NCI-H748 (cell line): ENCODE results near the gene YPEL1.
"Not testable (repeated sequence)": the region's sequence is repeated elsewhere in the genome, so short reads cannot be mapped to it uniquely, and the experiment has no call there.

ENCODE experiments used
- DNase-seq: peaks from one replicate; lab custom pipeline; 2025; ENCODE audit not compliant: unreplicated experiment; lab: John Stamatoyannopoulos, UW

The YPEL1 gene

DNA sequence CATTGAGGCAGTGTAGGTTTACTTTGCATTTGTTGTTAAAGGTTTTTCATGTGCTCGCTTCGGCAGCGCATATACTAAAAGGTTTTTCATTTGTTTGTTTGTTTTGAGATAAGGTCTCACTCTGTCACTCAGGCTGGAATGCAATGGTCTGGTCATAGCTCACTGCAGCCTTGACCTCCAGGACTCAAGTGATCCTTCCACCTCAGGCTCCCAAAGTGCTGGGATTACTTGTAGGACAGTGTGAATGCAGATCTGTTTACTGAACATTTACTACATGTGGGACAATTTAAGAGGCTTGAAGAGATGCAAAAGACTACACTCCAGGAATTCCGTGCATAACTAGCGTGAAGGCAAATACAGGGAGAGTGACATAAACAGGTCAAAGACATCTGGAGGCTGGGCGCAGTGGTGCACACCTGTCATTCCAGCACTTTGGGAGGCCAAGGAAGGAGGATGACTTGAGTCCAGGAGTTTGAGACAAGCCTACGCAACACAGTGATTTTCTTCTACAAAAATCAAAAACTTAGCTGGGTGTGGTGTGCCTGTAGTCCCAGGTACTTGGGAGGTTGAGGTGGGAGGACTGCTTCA, 34.1 kb downstream of the YPEL1 start:
- DNase-seq = no peak

- DNase-seq = no peak
Observed at GRCh38 chr22:21700822-21701221, 34.8 kb downstream of the YPEL1 start.

GRCh38 chr22:21699643-21700042, 36.0 kb downstream of the YPEL1 start:
- DNase-seq = no peak

- DNase-seq = no peak
Observed at GRCh38 chr22:21698430-21699329, 36.9 kb downstream of the YPEL1 start.

GRCh38 chr22:21697880-21698279, 37.7 kb downstream of the YPEL1 start:
- no peak for DNase-seq

- DNase-seq = no peak
Observed at GRCh38 chr22:21697021-21697771, 38.4 kb downstream of the YPEL1 start.

DNA sequence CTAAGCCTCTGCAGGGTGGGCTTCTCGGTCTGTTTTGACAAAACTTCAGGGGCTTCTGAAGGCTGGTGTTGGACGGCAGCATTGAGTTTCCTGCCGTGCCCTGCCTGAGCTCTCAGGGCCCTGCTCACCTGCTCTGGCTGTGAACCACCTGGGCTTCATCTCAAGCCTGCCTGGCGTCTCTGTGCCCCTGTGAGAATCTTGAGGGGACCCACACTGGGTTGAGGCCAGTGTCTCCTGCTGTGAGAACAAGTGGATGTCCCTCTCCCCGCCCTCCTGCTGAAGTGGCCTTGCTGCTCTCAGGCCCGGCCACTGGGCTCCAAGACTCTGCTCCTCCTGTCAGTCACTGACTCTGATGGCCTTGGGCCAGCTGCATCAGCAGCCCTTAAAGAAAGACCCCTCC, 39.5 kb downstream of the YPEL1 start:
- no peak for DNase-seq

DNA sequence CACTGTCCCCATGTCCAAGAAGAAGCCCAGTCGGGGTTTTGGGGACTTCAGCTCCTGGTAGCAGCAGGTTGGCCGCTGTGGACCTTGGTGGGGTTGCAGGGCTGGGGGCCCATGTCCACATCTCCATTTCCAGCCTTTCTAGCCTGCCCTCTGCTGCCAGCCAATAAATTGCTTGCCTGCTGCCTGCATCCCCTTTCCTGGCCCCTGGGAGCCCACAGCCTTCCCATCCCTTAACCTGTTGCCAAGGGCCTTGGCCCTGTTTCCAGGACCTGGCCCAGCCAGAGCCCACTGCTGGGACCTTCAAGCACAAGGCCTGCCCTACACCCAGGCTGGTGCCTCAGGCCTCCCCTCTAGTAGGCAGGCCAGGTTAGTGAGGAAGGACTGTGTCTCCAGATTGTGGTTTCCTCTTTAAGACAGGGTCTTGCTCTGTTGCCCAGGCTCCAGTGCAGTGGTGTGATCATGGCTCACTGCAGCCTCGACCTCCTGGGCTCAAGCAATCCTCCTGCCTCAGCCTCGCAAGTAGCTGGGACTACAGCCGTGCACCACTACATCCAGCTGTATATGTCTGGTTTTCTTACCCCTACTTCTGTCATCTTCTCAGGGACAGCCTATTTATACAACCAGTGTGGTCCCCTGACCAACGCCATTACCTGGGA, 40.0 kb downstream of the YPEL1 start:
- DNase-seq = no peak

GRCh38 chr22:21694795-21695429, 40.7 kb downstream of the YPEL1 start:
- DNase-seq = no peak

DNA sequence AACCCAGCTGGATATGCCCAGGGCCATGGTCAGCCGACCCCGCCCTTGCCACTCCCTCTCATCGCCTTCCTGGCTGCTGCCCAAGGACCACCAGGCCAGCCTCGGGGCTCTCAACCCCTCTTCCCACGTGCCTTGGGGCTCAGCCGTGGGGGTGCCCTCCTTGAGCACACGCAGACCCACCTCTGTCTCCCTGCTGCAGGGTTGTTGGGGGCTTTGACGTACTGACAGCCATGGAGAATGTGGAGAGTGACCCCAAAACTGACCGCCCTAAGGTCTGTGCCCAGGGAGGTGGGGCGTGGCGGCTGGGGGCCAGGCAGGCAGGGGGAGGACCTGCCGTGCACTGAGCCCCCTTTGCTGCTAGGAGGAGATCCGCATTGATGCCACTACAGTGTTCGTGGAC, 41.2 kb downstream of the YPEL1 start:
- no peak for DNase-seq

- no peak for DNase-seq
Observed at GRCh38 chr22:21693999-21694341, 41.6 kb downstream of the YPEL1 start.

GRCh38 chr22:21693333-21693998, 42.1 kb downstream of the YPEL1 start:
- DNase-seq = no peak

GRCh38 chr22:21692856-21693255, 42.7 kb downstream of the YPEL1 start:
- not testable (repeated sequence) for DNase-seq

GRCh38 chr22:21691816-21692215, 43.8 kb downstream of the YPEL1 start:
- no peak for DNase-seq

DNA sequence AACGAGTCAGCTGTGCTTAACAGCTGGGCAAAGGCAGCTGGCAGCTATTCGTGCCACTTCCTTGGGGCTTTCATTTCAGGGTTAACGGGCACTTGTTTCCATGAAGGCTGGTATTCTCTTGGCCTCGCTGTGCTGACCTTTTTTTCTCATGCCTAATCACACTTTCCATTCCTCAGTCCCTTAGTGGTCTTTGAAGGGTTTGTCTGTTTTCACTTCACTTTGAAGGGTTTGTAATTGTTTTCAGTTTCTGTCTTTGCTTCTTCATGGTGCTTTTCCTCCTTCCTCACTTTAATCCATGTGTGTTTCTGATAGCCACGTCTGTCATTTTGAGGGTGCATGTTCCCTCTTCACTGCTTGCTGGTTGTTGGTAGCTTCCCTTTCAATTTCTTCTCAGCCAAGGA, 45.2 kb downstream of the YPEL1 start:
- DNase-seq = no peak

GRCh38 chr22:21688706-21689381, 46.8 kb downstream of the YPEL1 start:
- DNase-seq = no peak

- no peak for DNase-seq
Observed at GRCh38 chr22:21688341-21688705, 47.3 kb downstream of the YPEL1 start.

- DNase-seq = no peak
Observed at GRCh38 chr22:21687685-21688259, 47.8 kb downstream of the YPEL1 start.

DNA sequence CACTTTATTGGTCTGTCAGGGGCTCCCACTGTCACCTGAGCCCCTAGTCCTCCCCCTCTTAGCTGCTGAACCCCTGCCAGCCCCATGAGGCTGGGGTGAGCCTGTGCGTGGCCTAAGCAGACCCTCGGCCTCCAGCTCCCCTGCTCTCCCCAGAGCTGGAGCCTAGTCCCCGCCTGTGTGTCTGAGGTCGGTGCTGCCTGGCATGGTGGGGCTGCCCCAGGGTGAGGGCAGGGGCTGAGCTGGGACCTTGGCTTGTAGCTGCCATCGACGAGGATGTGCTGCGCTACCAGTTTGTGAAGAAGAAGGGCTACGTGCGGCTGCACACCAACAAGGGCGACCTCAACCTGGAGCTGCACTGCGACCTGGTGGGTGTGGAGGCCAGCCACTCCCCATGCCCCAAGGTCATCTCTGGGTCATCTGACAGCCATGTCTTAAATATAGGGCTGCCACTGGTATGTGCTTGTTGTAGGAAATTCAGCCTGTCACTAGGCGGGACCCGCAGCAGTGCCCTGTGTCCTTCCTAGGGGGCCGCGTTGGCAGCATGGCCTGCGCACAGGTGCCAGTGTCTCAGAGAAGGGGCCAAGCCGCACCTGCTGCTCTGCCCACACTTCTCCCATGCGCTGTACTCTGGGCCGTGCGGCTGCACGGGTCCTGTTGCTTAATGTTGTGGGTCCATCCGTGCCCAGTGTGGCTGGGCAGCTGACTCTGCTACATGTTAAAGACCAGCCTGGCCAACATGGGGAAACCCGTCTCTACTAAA, 48.8 kb downstream of the YPEL1 start:
- no peak for DNase-seq
